Measurements from ENCODE around the gene PCDH1.
"Not testable (repeated sequence)": the region's sequence is repeated elsewhere in the genome, so short reads cannot be mapped to it uniquely, and the experiment has no call there.

The PCDH1 gene

DNA sequence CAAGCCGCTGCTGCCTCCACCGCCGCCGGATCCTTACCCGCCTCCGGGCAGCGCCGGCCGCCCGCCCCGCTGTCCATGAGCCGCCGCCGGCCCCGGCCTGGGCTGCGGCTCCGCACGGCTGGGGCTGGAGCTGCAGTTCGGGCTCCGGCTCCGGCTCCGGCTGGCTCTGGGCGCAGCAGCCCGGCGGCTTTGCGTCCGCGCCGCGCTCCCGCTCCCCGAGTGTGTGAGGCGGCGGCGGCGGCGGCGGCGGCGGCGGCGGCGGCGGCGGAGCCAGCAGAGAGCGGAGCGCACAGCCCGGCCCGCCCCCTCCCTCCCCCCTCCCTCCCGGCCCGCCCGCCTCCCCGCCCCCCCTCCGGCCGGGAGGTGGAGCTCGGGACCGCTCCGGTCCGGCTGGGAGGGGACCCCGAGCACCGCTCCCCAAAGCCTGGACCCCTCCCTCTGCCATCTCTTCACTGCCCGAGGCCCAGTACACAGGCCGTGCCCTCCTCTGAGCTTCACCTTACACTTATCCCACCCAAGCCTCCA is at the start of gene PCDH1:
PCDH1 (minus strand) TSS at position 225 of the 525 bp plus-strand sequence; CDS start at position 77, 148 bp downstream.
- peak; percentile 19 for DNase-seq

DNA sequence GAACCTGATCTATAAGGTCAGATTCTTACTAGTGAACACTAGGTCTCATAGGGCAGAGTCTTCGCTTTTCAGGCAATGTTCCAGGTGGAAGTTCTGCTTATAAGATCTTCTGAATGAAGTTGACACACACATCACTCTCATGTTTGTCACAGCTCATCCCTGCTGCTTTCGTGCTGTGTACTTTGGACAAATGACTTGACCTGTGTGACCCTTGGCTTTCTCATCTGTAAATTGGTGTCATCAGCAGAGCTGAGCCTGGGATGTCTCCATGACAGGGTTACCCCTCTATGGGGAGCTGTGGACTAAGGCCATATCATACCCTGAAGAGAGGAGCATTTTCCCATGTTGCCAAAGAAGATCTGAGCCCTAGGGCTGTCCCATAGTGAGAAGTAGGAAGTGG is 48.2 kb upstream of the PCDH1 start:
- DNase-seq, result no peak

DNA sequence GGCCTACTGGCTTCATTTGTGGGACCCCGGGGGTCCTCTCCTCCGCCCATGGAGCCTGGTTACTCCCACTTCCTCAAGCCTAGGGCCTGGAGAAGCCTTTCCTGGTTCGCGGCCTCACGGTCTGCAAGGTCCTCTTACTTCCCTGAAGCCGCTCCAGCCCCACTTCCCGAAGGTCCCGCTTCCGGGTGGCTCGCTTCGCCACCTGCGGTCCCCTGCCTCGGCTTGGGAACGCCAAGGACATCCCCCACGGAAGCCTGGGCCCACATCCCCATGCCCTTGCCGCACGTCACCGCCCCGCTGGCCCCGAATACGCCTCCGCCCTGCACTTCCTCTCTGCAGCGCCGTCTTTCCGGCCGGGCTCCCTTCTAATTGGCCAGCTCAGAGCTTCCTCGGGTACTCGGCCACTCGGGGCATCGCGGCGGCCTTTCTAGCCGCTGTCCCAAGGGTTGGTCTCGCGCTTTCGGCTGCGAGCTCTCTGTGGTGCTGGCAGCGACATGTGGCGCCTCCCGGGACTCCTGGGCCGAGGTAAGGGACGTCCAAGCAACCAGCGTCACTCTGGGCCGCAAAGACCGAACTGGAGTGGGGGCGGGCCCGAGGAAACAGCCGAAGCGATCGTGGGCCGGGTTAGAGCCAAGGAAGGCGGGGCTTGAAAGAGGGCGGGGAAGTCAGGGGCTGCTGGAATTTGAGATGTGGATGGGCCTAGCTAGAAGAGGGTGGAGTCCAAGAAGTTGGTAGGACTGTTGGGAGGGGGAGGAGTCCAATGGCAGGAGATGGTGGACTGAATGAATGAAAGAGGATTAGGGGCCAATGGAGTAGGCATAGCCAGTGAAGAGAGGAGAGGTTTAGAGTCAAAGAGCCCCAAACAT is 45.5 kb upstream of the PCDH1 start, which contains the start of gene DELE1:
DELE1 (plus strand) TSS at position 424 of the 866 bp plus-strand sequence; CDS start at position 495, 71 bp downstream.
- DNase-seq, result peak; percentile 92

DNA sequence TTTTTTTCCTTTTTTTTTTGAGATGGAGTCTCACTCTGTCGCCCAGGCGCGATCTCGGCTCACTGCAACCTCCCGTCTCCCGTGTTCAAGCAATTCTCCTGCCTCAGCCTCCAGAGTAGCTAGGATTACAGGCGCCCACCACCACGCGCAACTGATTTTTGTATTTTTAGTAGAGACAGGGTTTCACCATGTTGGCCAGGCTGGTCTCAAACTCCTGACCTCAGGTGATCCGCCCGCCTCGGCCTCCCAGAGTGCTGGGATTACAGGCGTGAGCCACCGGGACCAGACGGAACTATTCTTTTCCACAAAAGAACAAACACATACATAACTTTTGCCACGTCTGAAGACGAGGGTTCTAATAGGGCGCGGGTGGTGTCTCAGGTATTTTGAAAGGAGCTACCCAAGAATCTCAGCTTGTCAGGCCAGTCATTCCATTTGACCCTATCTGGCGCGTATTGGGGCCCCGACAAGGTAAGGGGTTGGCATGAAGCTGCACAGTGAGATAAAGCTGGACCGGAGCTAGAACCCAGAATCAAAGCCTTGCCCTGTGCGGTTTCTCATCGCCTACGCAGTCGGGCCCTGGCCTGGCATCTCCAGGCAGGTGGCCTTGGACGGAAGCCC is 44.7 kb upstream of the PCDH1 start:
- not testable (repeated sequence) for DNase-seq

DNA sequence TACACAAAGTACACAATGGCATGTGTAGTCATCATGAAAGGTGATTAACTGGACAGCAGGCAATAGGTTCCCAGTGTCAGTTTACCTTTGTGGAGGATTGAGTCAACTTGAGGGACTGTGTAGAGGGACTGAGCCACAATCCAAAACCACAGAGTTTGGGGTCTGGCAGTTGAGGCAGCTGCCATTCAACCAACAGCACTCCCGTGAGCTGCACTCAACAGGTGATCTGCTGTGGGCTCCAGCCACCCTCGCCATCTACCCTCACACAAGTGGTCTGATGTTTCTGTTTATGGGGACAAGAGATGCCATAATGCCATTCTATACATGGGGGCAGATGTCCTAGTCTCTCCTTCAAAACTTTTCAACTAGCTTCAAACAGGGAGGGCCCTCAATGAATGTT is 42.6 kb upstream of the PCDH1 start:
- DNase-seq, result no peak

DNA sequence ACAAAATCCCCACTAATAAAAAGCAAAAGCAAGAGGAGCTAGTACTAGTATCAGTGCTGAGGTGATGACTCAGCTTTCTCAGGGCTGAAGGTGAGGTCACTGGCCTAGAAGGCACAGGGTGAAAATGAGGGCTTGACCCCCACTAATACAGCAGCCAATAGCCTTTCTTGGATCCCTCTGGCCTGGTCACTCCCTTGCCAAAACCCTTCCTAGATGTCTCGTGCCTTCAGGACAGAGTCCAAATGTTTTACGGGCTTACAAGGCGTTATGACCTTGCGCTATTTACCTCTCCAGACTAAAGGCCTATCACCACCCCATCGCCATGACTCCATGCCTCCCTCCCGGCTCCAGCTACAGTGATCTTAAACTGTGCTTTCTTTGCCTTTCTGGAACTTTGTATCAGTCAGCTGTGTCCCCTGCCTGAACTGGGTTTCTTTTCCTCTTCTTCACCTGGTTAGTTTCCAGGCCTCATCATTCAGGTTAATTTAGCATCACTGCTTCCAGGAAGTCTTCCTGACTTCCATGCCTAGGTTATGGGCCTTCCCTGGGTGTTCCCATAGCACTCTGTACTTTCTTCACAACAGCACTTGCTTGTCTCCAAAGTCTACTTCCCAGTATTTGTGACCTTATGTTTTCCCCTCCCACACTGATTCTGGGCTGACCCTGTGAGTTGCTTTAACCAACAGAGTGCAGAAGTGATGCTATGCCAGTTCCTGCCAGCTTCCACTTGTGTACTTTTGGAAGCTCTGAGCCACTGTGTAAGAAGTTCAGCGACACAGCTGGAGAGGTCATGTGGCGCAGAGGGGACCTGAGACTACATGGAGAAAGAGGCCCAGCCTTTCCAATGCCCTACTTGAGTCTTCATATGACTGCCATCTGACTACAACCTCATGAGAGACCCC is 41.3 kb upstream of the PCDH1 start:
- DNase-seq, result no peak

DNA sequence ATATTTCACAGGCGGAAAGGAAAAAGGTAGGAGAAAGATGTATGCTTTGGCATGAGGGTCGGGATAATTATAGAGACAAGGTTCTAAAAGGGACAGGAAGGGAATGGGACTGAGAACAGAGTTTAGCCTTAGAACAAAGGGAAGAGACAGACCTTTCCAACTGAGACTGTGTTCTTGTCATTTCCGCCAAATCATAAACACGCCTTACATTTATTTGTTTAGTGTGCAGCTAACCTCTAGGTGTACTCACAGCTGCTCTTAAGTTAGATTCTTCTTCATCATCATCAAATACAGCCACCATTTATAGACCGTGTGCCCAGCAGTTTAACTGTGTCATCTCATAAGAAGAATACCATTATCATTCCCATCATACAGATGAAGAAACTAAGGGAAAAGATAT is 39.5 kb upstream of the PCDH1 start:
- DNase-seq, result no peak

DNA sequence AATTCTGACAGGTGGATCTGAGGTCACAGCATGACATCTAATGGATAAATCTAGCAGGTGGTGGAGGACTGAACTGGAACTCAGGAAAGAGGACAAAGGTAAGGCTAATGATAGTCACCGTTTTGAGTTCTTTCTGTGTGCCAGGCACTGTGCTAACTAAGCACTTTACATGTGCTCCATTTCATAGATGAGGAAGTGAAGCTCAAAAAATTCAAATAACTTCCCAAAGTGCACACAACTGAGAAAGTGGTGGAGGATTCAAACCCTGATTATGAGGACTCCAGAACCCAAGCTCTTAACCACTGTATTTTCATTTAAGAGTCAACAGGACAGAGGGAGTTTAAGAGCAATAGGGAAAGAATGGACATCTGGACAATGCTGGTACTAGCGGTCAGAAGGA is 38.3 kb upstream of the PCDH1 start:
- DNase-seq, result no peak

DNA sequence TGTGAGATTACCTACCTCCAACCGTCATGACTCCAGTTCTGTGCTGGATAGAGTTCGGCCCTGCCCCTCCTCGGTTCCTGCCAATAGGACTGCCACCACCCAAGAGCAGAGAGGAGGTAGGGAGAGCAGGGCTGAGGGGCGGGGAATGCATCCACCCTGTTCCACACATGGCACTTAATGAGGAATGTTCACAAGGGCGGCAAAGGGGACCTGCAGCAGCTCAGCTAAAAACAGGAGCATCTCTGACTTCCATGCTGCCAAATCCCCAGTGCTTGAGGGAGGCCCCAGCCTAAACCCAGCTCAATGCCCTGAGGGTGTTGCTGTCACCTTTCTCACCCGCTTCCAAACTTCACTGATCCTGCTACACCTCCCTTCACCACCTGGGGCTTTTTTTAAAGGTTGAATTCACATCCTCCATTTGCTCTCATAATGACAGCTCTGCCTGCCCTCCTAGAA is 37.7 kb upstream of the PCDH1 start:
- DNase-seq, result no peak

DNA sequence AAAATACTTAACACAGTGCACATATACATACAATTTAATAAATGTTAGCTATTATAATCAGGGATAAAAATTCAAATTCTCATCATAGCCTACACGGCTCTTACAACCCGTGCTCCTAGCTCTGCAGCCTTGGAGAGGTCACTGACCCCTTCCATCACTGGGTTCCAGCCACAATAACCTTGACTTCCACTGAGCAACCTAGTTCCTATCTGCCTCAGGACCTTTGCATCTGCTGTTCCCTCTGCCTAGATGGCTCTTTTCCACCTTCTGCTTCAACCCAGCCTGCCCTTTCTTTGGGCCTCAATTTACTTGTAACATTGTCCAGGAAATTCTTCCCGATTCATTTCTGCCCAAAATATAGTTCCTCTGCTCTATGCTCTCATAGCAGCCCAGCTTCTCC is 36.6 kb upstream of the PCDH1 start:
- DNase-seq, result no peak

DNA sequence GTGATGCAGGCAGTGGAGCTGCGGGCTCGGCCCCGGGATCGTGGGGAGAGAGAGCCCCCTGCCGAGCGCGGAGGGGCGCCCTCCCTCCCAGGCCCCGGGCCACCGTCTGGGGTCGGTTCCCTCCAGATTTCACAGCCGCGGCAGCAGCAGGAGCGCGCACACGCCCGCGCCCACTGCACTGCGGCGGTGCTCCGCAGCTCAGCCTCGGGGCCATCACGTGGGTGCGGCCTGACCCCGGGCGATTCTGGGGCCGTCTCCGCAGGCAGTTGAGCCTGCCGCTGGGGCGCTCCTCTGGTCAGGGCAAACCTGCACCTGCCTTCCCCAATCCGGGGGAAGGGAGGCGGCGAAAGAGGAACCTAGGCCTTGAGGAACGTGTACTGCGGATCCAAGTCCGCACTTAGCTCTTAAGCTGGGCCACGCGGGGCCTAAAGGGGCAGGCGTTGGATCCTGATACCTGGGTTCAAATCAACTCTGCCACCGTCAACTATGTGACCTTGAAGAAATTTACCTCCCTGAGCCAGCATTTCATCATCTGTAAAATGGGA is 36.1 kb upstream of the PCDH1 start:
- peak; percentile 5 for DNase-seq

DNA sequence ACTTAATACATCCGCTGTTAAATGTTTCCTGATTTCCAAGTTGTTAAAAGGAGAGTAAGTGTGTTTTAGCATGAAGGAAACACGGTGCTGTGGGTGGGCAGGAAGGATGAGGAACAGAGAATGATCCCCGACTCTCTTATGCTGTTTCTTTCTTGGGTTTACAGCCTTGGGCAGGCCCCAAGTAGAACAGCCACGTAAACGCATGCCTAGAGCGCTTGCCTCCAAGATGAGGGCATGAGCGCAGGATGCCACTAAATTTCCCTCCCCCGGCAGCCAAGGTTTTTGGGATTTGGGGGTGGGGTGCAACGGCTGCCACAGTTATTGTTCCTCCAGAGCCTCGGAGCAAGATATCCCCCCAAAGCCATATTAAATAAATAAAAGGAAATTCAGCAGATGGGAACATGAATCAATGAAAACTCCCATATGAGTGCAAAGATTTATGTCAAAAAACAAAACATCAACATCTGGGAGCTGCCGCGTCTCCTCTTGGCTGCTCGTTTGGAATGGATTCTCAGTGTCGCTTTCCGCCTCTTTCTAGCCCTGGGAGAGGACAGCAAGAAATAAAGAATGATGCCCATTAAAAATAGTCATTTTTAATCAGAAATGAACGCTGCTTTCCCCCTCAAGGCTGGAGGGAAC is 35.5 kb upstream of the PCDH1 start:
- no peak for DNase-seq

DNA sequence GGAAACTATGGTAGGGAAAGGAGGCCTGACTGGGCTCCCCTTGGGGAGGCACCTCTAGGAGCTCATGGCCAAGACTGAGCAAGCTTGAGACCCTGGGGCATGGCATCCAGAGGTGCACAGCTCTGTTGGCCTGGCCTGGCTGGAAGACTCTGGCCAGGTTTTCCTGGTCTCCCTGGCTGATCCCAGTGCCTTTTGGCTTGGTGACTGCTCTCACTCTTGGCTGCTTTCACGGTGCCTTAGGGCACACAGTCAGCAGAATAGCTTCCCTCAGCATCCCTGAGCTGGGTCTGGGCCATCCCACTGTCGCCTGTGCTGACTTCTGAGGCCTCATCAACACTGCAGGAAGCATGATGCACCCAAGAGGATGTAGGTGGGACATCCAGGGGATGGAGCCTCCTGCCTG is 32.1 kb upstream of the PCDH1 start:
- DNase-seq, result no peak

DNA sequence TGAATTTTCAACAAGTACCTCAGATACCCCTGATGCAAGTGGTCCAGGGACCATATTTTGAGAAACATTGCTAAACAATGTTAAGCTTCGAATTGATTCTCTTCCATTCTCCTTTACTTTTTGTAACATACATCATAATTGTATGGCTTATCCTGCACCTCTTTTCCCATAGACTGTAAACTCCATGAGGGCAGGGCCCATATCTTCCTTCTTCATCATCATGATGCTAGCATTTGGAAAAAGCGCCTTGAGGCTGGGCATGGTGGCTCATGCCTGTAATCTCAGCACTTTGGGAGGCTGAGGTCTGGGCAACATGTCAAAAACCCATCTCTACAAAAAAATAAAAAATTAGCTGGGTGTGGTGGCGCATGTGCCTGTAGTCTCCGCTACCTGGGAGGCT is 31.0 kb upstream of the PCDH1 start:
- no peak for DNase-seq

DNA sequence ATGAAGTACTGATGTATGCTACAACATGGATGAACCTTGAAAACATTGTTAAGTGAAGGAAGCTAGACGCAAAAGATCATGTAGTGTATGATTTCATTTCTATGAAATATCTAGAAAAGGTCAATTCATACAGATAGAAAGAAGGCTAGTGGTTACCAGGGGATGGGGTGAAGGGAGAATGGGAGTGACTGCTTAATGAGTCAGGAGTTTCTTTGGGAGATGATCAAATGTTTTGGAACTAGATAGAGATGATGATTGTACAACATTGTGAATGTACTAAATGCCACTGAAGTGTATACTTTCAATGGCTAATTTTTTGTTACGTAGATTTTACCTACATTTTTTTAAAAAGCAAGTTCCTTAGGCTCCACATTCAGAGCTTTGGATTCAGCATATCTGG is 30.6 kb upstream of the PCDH1 start:
- peak; percentile 35 for DNase-seq

DNA sequence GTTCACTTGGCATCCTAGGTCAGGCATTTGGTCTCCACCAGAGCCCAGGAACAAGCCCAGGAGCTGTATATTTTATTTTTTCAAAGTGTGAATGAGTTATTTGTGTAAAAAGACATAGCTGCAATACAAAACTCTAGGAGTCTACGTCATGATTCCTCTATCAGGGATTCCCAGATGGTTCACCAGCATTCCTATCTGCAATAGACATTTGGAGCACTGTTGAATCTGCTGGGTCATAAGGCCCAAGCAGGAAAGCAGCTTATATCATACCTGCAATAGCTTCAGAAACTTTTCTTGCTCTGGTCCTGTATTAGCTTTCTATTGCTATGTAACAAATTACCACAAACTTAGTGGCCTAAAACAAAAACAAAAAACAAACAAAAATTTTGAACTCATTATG is 28.8 kb upstream of the PCDH1 start:
- DNase-seq, result no peak

DNA sequence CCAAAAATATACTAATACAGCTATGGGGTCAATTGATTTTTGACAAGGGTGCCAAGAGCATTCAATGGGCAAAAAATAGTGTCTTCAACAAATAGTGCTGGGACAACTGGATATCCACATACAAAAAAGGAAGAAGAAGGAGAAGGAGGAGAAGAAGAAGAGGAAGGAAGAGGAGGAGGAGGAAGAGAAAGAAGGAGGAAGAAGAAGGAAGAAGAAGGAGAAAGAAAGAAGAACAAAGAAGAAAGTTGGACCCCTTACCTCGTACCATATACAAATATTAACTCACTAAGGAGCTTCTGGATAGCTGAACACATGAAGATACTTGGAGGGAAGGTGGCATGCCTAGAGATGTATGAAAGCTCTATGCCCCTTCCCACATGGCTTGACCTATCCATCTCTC is 28.3 kb upstream of the PCDH1 start:
- DNase-seq, result no peak

DNA sequence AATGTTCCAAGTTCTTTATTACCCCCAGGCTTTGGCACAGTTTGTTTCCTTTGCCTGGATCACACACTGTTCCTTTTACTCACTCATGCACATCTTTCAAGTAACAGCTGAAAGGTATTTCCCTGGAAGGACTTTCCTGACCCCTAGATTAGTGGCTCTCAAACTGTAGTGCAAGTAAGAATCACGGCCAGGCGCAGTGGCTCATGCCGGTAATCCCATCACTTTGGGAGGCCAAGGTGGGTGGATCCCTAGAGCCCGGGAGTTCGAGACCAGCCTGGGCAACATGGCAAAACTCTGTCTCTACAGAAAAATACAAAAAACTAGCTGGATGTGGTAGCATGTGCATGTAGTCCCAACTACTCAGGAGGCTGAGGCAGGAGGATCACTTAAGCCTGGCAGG is 26.3 kb upstream of the PCDH1 start:
- no peak for DNase-seq

DNA sequence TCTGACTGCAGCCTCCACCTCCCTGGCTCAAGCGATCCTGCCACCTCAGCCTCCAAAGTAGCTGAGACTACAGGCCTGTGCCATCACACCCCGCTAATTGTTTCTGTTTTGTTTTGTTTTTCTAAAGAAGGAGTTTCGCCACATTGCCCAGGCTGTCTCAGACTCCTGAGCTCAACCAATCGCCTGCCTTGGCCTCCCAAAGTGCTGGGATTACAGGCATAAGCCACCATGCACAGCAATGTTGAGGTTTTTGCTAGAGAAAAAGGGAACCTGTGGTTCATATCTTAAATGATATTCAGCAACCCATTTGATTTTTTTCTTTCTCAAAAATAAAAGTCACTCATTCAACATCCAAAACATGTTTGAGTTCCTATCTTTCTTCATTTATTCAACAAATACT is 25.1 kb upstream of the PCDH1 start:
- DNase-seq, result no peak

DNA sequence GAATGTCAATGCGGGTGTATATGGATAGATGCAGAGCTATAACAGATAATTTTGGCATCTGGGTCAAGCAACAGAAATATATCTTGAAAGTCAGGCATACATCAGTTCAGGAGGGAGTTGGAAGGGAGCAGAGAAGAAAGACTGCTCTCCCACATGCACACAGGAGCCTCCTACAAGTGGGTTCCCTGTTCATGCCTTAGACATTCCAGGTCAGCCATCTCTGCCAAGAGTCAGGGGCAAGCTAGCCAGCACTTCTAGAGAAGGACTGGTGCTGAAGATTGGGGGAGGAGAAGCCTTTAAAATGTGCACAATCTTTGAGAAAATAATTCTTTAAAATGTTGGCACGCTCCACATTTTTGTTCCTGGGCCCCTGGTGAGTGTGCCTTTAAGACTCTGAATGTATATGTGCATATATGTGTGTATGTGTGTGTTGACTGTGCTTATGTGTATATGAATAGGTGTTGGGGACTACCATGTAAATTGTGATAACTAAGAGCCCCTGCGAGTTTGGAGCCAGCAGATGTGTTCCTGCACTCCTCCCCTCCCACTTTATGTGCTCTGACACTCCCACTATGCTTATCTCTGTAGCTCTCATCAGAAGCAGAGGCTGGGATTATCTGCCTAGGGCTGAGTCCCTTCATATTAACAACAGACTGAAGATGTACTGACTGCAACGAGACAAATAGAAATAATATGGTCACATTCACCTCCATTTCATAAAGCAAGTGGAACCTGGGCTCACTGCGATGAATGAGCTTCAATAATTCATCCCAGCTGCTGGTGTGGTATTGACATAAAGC is 24.0 kb upstream of the PCDH1 start:
- DNase-seq, result no peak

DNA sequence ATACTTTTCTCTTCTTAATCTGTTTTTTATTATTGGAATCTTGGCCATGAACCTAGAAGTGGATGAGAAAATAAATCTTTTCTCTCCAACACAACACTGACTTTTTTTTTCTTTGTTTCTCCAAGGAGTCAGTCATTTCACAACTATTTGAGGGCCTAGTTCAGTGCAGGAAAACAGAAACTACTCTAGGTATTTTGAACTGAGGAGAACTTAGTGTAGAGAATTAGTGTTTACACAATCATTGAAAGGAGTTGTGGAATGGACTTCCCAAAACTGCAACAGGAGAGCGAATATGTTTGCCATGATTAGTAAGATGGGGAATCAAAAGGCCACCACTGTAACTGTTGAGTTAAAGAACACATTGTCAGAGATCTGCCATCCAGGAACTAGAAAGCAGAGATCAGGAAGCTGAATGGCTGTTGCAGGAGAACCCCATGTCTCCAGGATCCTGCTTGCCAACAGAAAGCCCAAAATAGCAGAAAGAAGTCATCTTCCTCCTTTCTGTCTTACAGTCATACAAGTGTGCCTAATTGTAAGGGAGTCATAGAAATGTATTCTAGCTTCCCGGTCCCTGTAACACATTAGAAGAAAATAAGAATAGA is 20.3 kb upstream of the PCDH1 start:
- DNase-seq, result no peak

Measured in fibroblast of upper back skin (primary cell).